Gastroesophageal sphincter (tissue), 4 donors: Measurements from ENCODE around the gene CUTA. TPM values are rescaled to one million over a fixed set of nuclear protein-coding genes. Genes with fewer than 3 reads are reported as not detected.
A peak's percentile ranks its signal among the peaks of the same experiment; 100 is the strongest.

Experiments used
- ATAC-seq: fragments of 150-250 bp; one replicate; pipeline ENCODE4 v1.9.1; 2016; ENCODE audit warnings: mild to moderate bottlenecking, moderate library complexity
- H3K27ac ChIP-seq, 4 donors: fragments of 200-600 bp; sonication (generic) in 3 of 4; 1 replicate in 3 of 4; 2 replicates in 1 of 4; pipeline ENCODE4 v1.5.1; 2016 to 2019
- H3K27me3 ChIP-seq: fragments of 200-600 bp; sonication (generic); one replicate; pipeline ENCODE4 v1.5.1; 2019
- H3K36me3 ChIP-seq, 2 donors: fragments of 200-600 bp; sonication (generic); one replicate each; pipeline ENCODE4 v1.5.1; 2019; ENCODE audit warnings: control low read depth in 1 of 2
- H3K4me1 ChIP-seq, 3 donors: fragments of 200-600 bp; sonication (generic); 1 replicate in 2 of 3; 2 replicates in 1 of 3; pipeline ENCODE4 v1.5.1; 2016 to 2019; ENCODE audit warnings: control low read depth in 2 of 3
- H3K4me3 ChIP-seq, 2 donors: fragments of 200-600 bp; sonication (generic); one replicate each; pipeline ENCODE4 v1.5.1; 2019; ENCODE audit warnings: mild to moderate bottlenecking in 1 of 2, moderate library complexity in 1 of 2
- H3K9me3 ChIP-seq, 3 donors: fragments of 200-600 bp; sonication (generic); one replicate each; pipeline ENCODE4 v1.5.1; 2017 to 2019; ENCODE audit warnings: control low read depth in 2 of 3
- EP300 ChIP-seq: sonication (generic); formaldehyde crosslinking; IDR thresholded peaks from one replicate; pipeline ENCODE4 v1.6.1; 2017; ENCODE audit warnings: antibody characterized with exemption, mild to moderate bottlenecking
- POLR2A ChIP-seq, 2 donors: fragments of 450-650 bp; IDR thresholded peaks; one replicate each; pipeline ENCODE4 v1.6.1; 2017; ENCODE audit warnings: antibody characterized with exemption in 2 of 2, mild to moderate bottlenecking in 2 of 2, moderate library complexity in 1 of 2
- POLR2AphosphoS5 ChIP-seq: sonication (generic); formaldehyde crosslinking; IDR thresholded peaks from one replicate; pipeline ENCODE4 v1.6.1; 2017; ENCODE audit warnings: antibody characterized with exemption
- WGBS, 2 donors: methylation state at CpG; one replicate each; pipeline ENCODE4 v1.1.5; 2018; ENCODE audit warnings: low coverage in 1 of 2; 5-methylcytosine and 5-hydroxymethylcytosine counted together
- total RNA-seq, 4 donors: library from RNA; depleted of rRNA; stranded (reverse); fragments of >200 nt; gene quantifications; one replicate each; pipeline ENCODE4 v1.1.0, GENCODE V29; 2016
- TF ChIP-seq, protein P1 (sequence below), 4 experiments: fragments of 200-600 bp in 2 of 4; fragments of 450-650 bp in 2 of 4; sonication (generic) in 1 of 4; IDR thresholded peaks; one replicate each; pipeline ENCODE4 v1.5.1; 2017 to 2019; ENCODE audit warnings: antibody characterized with exemption in 4 of 4, mild to moderate bottlenecking in 2 of 4, moderate library complexity in 2 of 4

Gene CUTA
- total RNA-seq, 4 donors from 2014 or later: 90.2 to 144 (median 124) TPM

DNA sequence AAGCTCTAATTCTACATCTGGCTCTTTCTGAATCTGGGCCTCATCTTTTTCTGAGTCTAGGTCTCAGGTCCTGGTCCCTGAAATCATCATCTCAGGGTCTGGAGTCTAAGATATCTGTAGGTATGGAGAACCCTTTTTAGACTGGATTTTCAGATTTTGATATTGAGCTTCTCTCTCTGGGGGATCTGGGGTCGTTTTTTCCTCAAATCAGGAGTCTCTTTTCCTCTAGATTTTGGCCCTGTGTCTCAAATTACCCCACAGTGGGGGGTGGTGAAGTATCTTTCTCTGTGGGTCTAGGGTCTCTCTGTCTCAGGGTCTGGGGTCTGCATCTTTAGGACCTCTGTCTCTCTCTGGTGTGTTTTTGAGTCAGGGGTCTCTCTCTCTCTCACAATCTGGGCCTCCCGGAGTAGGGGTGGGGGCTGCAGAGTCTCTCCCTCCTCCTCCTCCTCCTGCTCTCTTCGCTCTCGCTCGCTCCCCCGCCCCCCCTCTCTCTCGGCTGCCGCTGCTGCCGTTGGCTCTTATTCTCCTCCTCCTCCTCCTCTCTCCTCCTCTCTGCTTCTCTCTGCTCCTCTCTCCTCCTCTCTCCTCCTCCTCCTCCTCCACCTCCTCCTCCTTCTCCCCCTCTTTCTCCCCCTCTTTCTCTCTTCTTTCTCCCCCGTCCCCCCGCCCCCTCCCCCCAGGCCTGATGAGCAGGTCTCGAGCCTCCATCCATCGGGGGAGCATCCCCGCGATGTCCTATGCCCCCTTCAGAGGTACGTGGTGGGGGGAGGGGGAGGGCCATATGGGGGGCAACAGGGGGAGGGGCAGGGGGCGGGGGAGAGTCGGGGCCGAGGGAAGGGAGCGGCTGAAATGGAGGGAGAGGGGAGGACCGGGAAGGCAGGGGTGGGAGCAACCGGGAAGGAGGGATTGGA is 1.9 kb upstream of the CUTA start, which contains the start of gene SYNGAP1:
Gene SYNGAP1, plus strand, starts transcription at position 486 of the 911 bp plus-strand sequence. Its CDS starts 200 bp downstream, at position 686.
- WGBS, 2 donors: 3% methylated on average over 7 to 10 of the region's 22 CpGs
- Histone ChIP-seq H3K36me3 (peaks cover 0 to 13% of the 10 kb centered on the region in 2 donors), H3K4me3 (peak within 1 kb of the TSS; percentile 42 to 53), H3K4me1 (peaks cover 9 to 81% (median 33%) of the 10 kb centered on the region in 3 donors), H3K9me3 (no peaks in the 10 kb centered on the region), H3K27me3 (no peaks in the 10 kb centered on the region), H3K27ac (peak within 1 kb of the TSS; percentile 87 to 98 (median 93))
- no peak for TF ChIP-seq POLR2A (IDR thresholded peaks at IDR 0.05)
- TF ChIP-seq, protein P1, sequence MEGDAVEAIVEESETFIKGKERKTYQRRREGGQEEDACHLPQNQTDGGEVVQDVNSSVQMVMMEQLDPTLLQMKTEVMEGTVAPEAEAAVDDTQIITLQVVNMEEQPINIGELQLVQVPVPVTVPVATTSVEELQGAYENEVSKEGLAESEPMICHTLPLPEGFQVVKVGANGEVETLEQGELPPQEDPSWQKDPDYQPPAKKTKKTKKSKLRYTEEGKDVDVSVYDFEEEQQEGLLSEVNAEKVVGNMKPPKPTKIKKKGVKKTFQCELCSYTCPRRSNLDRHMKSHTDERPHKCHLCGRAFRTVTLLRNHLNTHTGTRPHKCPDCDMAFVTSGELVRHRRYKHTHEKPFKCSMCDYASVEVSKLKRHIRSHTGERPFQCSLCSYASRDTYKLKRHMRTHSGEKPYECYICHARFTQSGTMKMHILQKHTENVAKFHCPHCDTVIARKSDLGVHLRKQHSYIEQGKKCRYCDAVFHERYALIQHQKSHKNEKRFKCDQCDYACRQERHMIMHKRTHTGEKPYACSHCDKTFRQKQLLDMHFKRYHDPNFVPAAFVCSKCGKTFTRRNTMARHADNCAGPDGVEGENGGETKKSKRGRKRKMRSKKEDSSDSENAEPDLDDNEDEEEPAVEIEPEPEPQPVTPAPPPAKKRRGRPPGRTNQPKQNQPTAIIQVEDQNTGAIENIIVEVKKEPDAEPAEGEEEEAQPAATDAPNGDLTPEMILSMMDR (IDR thresholded peaks at IDR 0.05): peak in 1 of 4 experiments; percentile 2
- peak; percentile 31 for ATAC-seq

DNA sequence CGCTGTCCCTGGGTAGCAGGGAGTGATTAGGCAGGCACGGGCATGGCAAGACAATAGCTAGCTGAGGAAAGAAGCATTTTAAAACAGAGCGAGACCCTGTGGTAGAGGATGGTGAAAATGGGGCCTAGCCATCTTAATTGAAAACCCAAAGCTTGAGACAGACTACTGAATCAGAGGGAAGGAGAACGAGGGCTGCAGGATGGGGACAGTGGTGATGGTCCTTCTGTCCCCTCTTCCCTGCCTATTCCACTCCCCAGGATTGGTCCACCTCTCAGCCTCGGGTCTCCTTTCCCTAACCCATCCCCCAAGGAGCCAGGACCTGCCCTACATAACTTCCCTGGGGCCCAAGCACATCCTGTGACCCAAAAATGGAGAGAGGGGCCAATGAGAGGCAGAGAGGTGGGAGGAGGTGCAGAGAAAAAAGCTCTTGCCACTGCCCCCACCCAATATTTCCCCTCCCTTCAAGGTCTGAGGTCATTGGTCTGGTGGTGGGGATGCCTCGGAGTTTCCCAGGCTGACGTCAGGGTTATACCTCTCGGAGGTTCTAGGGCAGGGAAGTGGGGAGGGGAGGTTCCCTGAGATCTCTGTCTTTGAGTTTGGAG is 884 bp upstream of the CUTA start:
- 18 to 24% methylated on average over 7 to 8 of the region's 8 CpGs for WGBS, 2 donors
- Histone ChIP-seq H3K36me3 (peaks cover 0 to 23% of the 10 kb centered on the region in 2 donors), H3K27ac (peak overlapping the region; percentile 87 to 98 (median 93)), H3K4me1 (peaks cover 4 to 81% (median 23%) of the 10 kb centered on the region in 3 donors), H3K4me3 (peak overlapping the region; percentile 20 to 63), H3K9me3 (no peaks in the 10 kb centered on the region), H3K27me3 (no peaks in the 10 kb centered on the region)
- ATAC-seq: no peak
- no peak for TF ChIP-seq POLR2A (IDR thresholded peaks at IDR 0.05)
- no peak for TF ChIP-seq POLR2AphosphoS5
- no peak for TF ChIP-seq EP300
- TF ChIP-seq, protein P1 (IDR thresholded peaks at IDR 0.05): no peak

DNA sequence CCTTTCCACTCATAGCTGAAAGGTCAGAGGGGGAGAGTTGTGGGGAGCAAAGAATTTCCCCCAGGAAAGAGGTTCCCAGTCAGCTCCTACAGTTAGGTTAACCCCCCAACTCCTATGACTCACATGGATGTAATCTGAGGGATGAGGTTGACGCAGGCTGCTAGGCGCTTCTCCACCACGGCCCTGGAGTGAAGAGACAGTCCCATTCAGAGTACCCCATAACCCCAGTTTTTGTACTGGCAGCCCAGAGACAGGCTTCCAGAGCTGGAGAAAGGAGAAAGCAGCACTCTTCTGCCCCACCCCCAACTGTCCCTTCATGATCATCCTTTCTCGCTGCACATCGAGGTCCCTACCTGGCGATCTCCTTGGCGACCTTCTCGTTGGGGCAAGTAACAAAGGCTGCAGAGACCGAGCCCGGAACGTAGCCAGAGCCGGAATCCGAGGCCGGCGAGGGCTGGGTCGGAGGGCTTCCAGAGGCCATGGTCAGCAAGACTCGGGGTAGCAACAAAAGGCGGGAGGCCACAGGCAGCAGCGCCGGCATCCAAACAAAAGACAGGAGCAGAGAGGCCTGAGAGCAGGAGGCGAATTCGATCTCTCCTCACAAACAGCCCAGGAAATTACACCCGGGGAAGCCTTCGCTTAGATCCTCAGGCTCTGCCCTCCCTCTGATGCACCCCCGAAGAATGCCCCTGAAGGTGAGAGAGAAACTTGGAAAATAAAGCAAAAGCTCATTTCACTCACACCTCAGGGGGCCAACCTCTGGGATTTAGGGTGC is 592 bp downstream of the CUTA start:
- peak overlapping the region; percentile 57 to 63 for H3K4me3 ChIP-seq
- no peak for TF ChIP-seq POLR2A (IDR thresholded peaks at IDR 0.05)
- no peak for TF ChIP-seq EP300
- no peak for TF ChIP-seq POLR2AphosphoS5
- TF ChIP-seq, protein P1 (IDR thresholded peaks at IDR 0.05): no peak
- no peak for ATAC-seq
- no peaks in the 10 kb centered on the region for H3K9me3 ChIP-seq
- peaks cover 4 to 89% (median 28%) of the 10 kb centered on the region in 3 donors for H3K4me1 ChIP-seq
- peaks cover 0 to 38% of the 10 kb centered on the region in 2 donors for H3K36me3 ChIP-seq
- WGBS, 2 donors: 0% methylated on average over 2 to 12 of the region's 25 CpGs
- H3K27me3 ChIP-seq: no peaks in the 10 kb centered on the region
- H3K27ac ChIP-seq: peak overlapping the region; percentile 65 to 98 (median 93)

DNA sequence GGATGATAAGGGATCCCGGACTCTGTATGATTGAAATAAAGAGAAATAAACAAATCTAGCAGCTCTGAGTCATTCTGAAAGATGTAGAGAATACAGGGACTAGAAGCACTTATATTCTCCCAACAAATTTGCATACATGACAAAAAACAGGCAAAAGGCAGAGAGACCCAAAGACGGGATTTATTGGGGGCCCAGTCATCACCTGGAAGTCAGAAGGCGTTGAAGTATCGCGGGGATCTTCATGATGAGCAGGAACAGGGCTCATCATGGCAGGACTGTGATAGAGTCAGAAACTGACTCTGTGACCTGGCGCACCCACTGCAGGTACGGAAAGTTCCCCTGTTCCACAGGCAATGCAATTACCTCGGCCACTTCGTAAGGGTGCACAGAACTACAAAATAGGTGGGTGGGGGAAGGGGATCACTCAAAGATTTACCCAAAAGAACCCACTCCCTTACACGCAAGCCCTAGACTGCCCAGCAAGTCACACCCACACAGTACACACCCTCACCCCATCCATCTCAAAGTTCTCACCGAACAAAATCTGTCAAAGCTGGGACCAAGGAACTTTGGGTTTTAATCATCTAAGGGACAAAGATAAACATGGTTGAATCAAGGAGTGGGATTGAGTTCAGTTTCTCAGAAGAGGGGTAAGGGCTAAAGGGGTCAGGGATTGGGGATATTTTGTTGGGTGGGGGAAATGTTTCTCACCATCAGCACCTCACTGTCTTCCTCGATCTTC is 1.4 kb downstream of the CUTA start:
- H3K27ac ChIP-seq: peak overlapping the region in 3 of 4 donors; percentile 92 to 98 (median 94)
- TF ChIP-seq, protein P1 (IDR thresholded peaks at IDR 0.05): no peak
- TF ChIP-seq POLR2AphosphoS5 (no peak), POLR2A (IDR thresholded peaks at IDR 0.05) (no peak), EP300 (no peak)
- no peaks in the 10 kb centered on the region for H3K27me3 ChIP-seq
- H3K36me3 ChIP-seq: peaks cover 0 to 40% of the 10 kb centered on the region in 2 donors
- peaks cover 4 to 94% (median 33%) of the 10 kb centered on the region in 3 donors for H3K4me1 ChIP-seq
- ATAC-seq: no peak
- H3K9me3 ChIP-seq: no peaks in the 10 kb centered on the region
- peak overlapping the region in 1 of 2 donors; percentile 63 for H3K4me3 ChIP-seq
- 37 to 44% methylated on average over 11 of the region's 12 CpGs for WGBS, 2 donors
